Neuronal stem cell (in vitro differentiated cells): ENCODE results near the gene TPH2.

Experiments used
- DNase-seq: peaks from one replicate; pipeline ENCODE4 v3.0.0-alpha.2; 2013; ENCODE audit warnings: low spot score
- H2AFZ ChIP-seq: one replicate; pipeline ENCODE4 v1.6.1; 2013; ENCODE audit warnings: mild to moderate bottlenecking, low read length, inconsistent platforms
- H2AK5ac ChIP-seq: 2 replicates; pipeline ENCODE4 v1.6.1; 2013; ENCODE audit warnings: low read depth, mild to moderate bottlenecking, inconsistent platforms, low read length, moderate library complexity, mixed read lengths
- H2BK120ac ChIP-seq: 2 replicates; pipeline ENCODE4 v1.6.1; 2013; ENCODE audit warnings: low read depth, mild to moderate bottlenecking, inconsistent platforms, low read length, moderate library complexity, mixed read lengths
- H2BK12ac ChIP-seq: one replicate; pipeline ENCODE4 v1.6.1; 2013; ENCODE audit warnings: low read length, inconsistent platforms
- H2BK15ac ChIP-seq: 2 replicates; pipeline ENCODE4 v1.6.1; 2013; ENCODE audit warnings: mild to moderate bottlenecking, low read length, inconsistent platforms, mixed read lengths
- H2BK5ac ChIP-seq: one replicate; pipeline ENCODE4 v1.6.1; 2013; ENCODE audit warnings: inconsistent platforms, mild to moderate bottlenecking, low read length, moderate library complexity
- H3K14ac ChIP-seq: one replicate; pipeline ENCODE4 v1.6.1; 2013; ENCODE audit warnings: low read length, inconsistent platforms
- H3K18ac ChIP-seq: 2 replicates; pipeline ENCODE4 v1.6.1; 2013; ENCODE audit warnings: low read length, inconsistent platforms
- H3K23ac ChIP-seq: 2 replicates; pipeline ENCODE4 v1.6.1; 2013; ENCODE audit warnings: low read depth, mild to moderate bottlenecking, mixed read lengths, low read length, inconsistent platforms; ENCODE audit not compliant: poor library complexity
- H3K27ac ChIP-seq: replicated peaks from 3 replicates; pipeline ENCODE4 v1.5.1; 2013; ENCODE audit warnings: low read length, inconsistent platforms
- H3K27me3 ChIP-seq, 3 experiments: 2 replicates each; pipeline ENCODE4 v1.6.1; 2013; ENCODE audit warnings: low read length in 3 of 3, mild to moderate bottlenecking in 2 of 3, inconsistent platforms in 1 of 3, low read depth in 1 of 3, mixed read lengths in 1 of 3, moderate library complexity in 1 of 3; ENCODE audit not compliant: control insufficient read depth in 3 of 3, insufficient read depth in 3 of 3
- H3K36me3 ChIP-seq, 2 donors: replicated peaks in 1 of 2; 2 replicates each; pipeline ENCODE4 v1.6.1; 2013; ENCODE audit warnings: low read length in 2 of 2; ENCODE audit not compliant: control insufficient read depth in 2 of 2, insufficient read depth in 2 of 2
- H3K4ac ChIP-seq: 2 replicates; pipeline ENCODE4 v1.6.1; 2013; ENCODE audit warnings: inconsistent platforms, mild to moderate bottlenecking, low read length, moderate library complexity
- H3K4me1 ChIP-seq, 2 donors: 1 replicate in 1 of 2; 2 replicates in 1 of 2; pipeline ENCODE4 v1.6.1; 2013; ENCODE audit warnings: low read length in 2 of 2, low read depth in 1 of 2; ENCODE audit not compliant: control insufficient read depth in 2 of 2, insufficient read depth in 1 of 2
- H3K4me2 ChIP-seq: one replicate; pipeline ENCODE4 v1.6.1; 2013; ENCODE audit warnings: mild to moderate bottlenecking, low read length, inconsistent platforms; ENCODE audit not compliant: insufficient read depth, poor library complexity, severe bottlenecking
- H3K4me3 ChIP-seq, 2 donors: 2 replicates each; pipeline ENCODE4 v1.5.1; 2013; ENCODE audit warnings: low read length in 2 of 2, mild to moderate bottlenecking in 2 of 2, inconsistent platforms in 1 of 2, moderate library complexity in 1 of 2
- H3K79me1 ChIP-seq: one replicate; pipeline ENCODE4 v1.6.1; 2013; ENCODE audit warnings: low read depth, mild to moderate bottlenecking, inconsistent platforms, low read length, moderate library complexity
- H3K9ac ChIP-seq: one replicate; pipeline ENCODE4 v1.6.1; 2013; ENCODE audit warnings: mild to moderate bottlenecking, low read depth, low read length, inconsistent platforms; ENCODE audit not compliant: poor library complexity
- H3K9me3 ChIP-seq, 2 donors: replicated peaks in 1 of 2; 2 replicates each; pipeline versions ENCODE3 to v1.6.1; 2013; ENCODE audit warnings: low read length in 2 of 2, mild to moderate bottlenecking in 2 of 2, inconsistent platforms in 1 of 2, low read depth in 1 of 2, mixed read lengths in 1 of 2, moderate library complexity in 1 of 2; ENCODE audit not compliant: control insufficient read depth in 2 of 2, insufficient read depth in 1 of 2
- H4K8ac ChIP-seq: one replicate; pipeline ENCODE4 v1.6.1; 2013; ENCODE audit warnings: low read depth, mild to moderate bottlenecking, inconsistent platforms, low read length, moderate library complexity
- H4K91ac ChIP-seq: one replicate; pipeline ENCODE4 v1.6.1; 2013; ENCODE audit warnings: low read length, low read depth, mild to moderate bottlenecking, inconsistent platforms; ENCODE audit not compliant: poor library complexity
- WGBS, 2 donors: extraction: QIAGEN DNeasy Blood & Tissue Kit; methylation state at CpG; one replicate each; pipeline ENCODE4 v1.1.7; 2013; ENCODE audit warnings: missing lambda C conversion rate in 2 of 2, mixed read lengths in 1 of 2; ENCODE audit not compliant: insufficient read length in 2 of 2, insufficient replicate concordance in 1 of 2; ENCODE audit errors: extremely low coverage in 2 of 2; 5-methylcytosine and 5-hydroxymethylcytosine counted together

TPH2 gene

GRCh38 chr12:71955970-71956369 lies 17.3 kb downstream of the TPH2 start:
- WGBS, 2 donors: no CpG with 5 or more reads among the region's 2 CpGs
- no peak overlapping the region for H2AFZ ChIP-seq
- no peak overlapping the region for H4K8ac ChIP-seq

DNA sequence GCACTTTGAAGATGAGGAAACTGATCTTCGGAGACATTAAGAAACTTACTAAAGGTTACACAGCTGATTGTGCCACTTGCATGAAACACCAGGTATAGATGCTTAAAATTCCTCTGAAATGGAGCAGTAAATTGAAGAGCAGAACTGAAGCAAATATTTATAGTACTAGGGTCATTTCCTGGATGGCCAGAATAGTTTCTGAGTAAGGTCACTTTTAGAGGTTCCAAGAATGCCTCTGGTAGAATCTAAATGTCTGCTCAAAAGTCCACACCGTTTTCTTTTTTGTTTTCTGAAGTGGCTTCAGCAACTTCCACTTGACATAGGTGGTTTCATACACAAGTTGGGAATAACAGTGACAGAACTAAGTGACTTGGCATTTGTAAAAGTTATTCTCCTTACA lies 19.4 kb downstream of the TPH2 start:
- Histone ChIP-seq H3K4me3 (no peak overlapping the region), H2BK5ac (no peak overlapping the region), H3K9ac (no peak overlapping the region), H3K9me3 (no peaks in the 10 kb centered on the region), H3K36me3 (no peaks in the 10 kb centered on the region), H4K8ac (no peak overlapping the region), H3K27ac (no peak overlapping the region), H3K27me3 (no peaks in the 10 kb centered on the region), H2BK15ac (no peak overlapping the region), H3K18ac (no peak overlapping the region), H3K4ac (no peak overlapping the region), H2BK120ac (no peak overlapping the region), H2BK12ac (no peak overlapping the region), H3K23ac (no peak overlapping the region), H3K4me2 (no peak overlapping the region), H2AFZ (no peak overlapping the region), H3K4me1 (peaks cover 2 to 9% of the 10 kb centered on the region in 2 donors), H3K14ac (no peak overlapping the region), H4K91ac (no peak overlapping the region), H3K79me1 (no peaks in the 10 kb centered on the region), H2AK5ac (no peak overlapping the region)
- no peak for DNase-seq
- no CpG with 5 or more reads among the region's 2 CpGs for WGBS, 2 donors

More at GRCh38 chr12:71955970-71956369, 17.3 kb downstream of the TPH2 start:
- H3K27me3 ChIP-seq: no peaks in the 10 kb centered on the region
- no peak overlapping the region for H3K4ac ChIP-seq
- no peaks in the 10 kb centered on the region for H3K79me1 ChIP-seq
- no peak overlapping the region for H2BK15ac ChIP-seq
- no peaks in the 10 kb centered on the region for H3K36me3 ChIP-seq
- H3K9me3 ChIP-seq: no peaks in the 10 kb centered on the region
- no peak overlapping the region for H3K27ac ChIP-seq
- H3K23ac ChIP-seq: no peak overlapping the region
- no peak overlapping the region for H3K14ac ChIP-seq
- H3K4me2 ChIP-seq: no peak overlapping the region
- no peak overlapping the region for H3K18ac ChIP-seq
- H3K4me3 ChIP-seq: no peak overlapping the region
- peaks cover 2 to 9% of the 10 kb centered on the region in 2 donors for H3K4me1 ChIP-seq
- peak overlapping the region; percentile 24 for H4K91ac ChIP-seq
- no peak overlapping the region for H3K9ac ChIP-seq
- no peak overlapping the region for H2BK120ac ChIP-seq
- DNase-seq: no peak
- no peak overlapping the region for H2AK5ac ChIP-seq
- H2BK5ac ChIP-seq: no peak overlapping the region
- H2BK12ac ChIP-seq: no peak overlapping the region

GRCh38 chr12:71958457-71958856 lies 19.8 kb downstream of the TPH2 start:
- Histone ChIP-seq H3K27ac (no peak overlapping the region), H4K91ac (no peak overlapping the region), H3K36me3 (no peaks in the 10 kb centered on the region), H3K9me3 (no peaks in the 10 kb centered on the region), H3K4me3 (no peak overlapping the region), H2BK15ac (no peak overlapping the region), H3K18ac (no peak overlapping the region), H3K79me1 (no peaks in the 10 kb centered on the region), H2BK5ac (no peak overlapping the region), H2BK120ac (no peak overlapping the region), H3K27me3 (no peaks in the 10 kb centered on the region), H3K23ac (no peak overlapping the region), H4K8ac (no peak overlapping the region), H3K14ac (no peak overlapping the region), H2AFZ (peak overlapping the region; percentile 7), H3K4me1 (peaks cover 2 to 9% of the 10 kb centered on the region in 2 donors), H3K4ac (no peak overlapping the region), H3K4me2 (no peak overlapping the region), H2AK5ac (no peak overlapping the region), H3K9ac (no peak overlapping the region), H2BK12ac (no peak overlapping the region)
- DNase-seq: no peak
- no CpG with 5 or more reads among the region's 2 CpGs for WGBS, 2 donors

- Histone ChIP-seq H3K27ac (no peak overlapping the region), H3K79me1 (no peaks in the 10 kb centered on the region), H3K4me2 (no peak overlapping the region), H3K9ac (no peak overlapping the region), H4K8ac (no peak overlapping the region), H4K91ac (no peak overlapping the region), H2BK120ac (no peak overlapping the region), H3K4ac (no peak overlapping the region), H3K9me3 (no peaks in the 10 kb centered on the region), H2AK5ac (no peak overlapping the region), H2AFZ (peak overlapping the region; percentile 7), H3K18ac (no peak overlapping the region), H2BK5ac (no peak overlapping the region), H3K4me3 (no peak overlapping the region), H3K14ac (no peak overlapping the region), H3K27me3 (no peaks in the 10 kb centered on the region), H3K36me3 (no peaks in the 10 kb centered on the region), H2BK15ac (no peak overlapping the region), H3K23ac (no peak overlapping the region), H3K4me1 (peaks cover 2 to 9% of the 10 kb centered on the region in 2 donors), H2BK12ac (no peak overlapping the region)
- WGBS, 2 donors: no CpG with 5 or more reads among the region's 4 CpGs
- no peak for DNase-seq
Observed at GRCh38 chr12:71958993-71959578, 20.4 kb downstream of the TPH2 start.
